GM12878 (cell line): ENCODE measurements around the gene ADAMTSL1. TPM values are rescaled to one million over a fixed set of nuclear protein-coding genes. Genes with fewer than 3 reads are reported as not detected.

Experiments used
- ATAC-seq: fragments of 200-7000 bp; cut with Tn5 transposase; 3 replicates; pipeline ENCODE4 v1.9.1; 2020; ENCODE audit warnings: mild to moderate bottlenecking, moderate library complexity
- BruUV-seq: library from RNA; stranded (reverse); fragments of 400-500 nt; replicated peaks from 2 replicates; lab custom pipeline; 2021; lab: Mats Ljungman, UMichigan
- CTCF ChIA-PET: fragments of 300-600 bp; sonication (Branson Sonifier 250); formaldehyde crosslinking; extraction: SDS; loops from one replicate; lab custom pipeline; 2021; ENCODE audit warnings: inconsistent platforms; lab: Yijun Ruan, JAX
- POLR2A ChIA-PET: fragments of 350-600 bp; formaldehyde crosslinking; extraction: SDS; loops from one replicate; lab custom pipeline; 2021; ENCODE audit warnings: inconsistent platforms; lab: Charles Lee
- RAD21 ChIA-PET: fragments of 300-600 bp; sonication (Branson Sonifier 250); formaldehyde crosslinking; loops from one replicate; lab custom pipeline; 2023; ENCODE audit warnings: antibody characterized with exemption; ENCODE audit not compliant: unreplicated experiment; lab: Charles Lee
- SMC1A ChIA-PET: fragments of 300-600 bp; sonication (Branson Sonifier 250); formaldehyde crosslinking; loops from one replicate; lab custom pipeline; 2023; ENCODE audit not compliant: unreplicated experiment, uncharacterized antibody; lab: Charles Lee
- DNase-seq: peaks from one replicate; pipeline ENCODE4 v3.0.0-alpha.2; 2011; ENCODE audit warnings: low read depth, low spot score
- FAIRE-seq: peaks from 3 replicates; lab custom pipeline; 2011; peaks lifted over from hg19 to GRCh38; lab: Jason Lieb, UNC
- H2AFZ ChIP-seq: 2 replicates; pipeline ENCODE4 v1.6.0; 2011; ENCODE audit warnings: low read depth, low read length, control low read depth; ENCODE audit not compliant: control insufficient read depth
- H3K27ac ChIP-seq: 2 replicates; pipeline ENCODE4 v1.5.1; 2011; ENCODE audit warnings: control low read depth; ENCODE audit not compliant: control insufficient read depth, insufficient read depth
- H3K27me3 ChIP-seq, 2 experiments: replicated peaks in 1 of 2; 2 replicates each; pipeline versions ENCODE4 v1.6.0 to v1.6.1; 2011; ENCODE audit warnings: low read length in 1 of 2; ENCODE audit not compliant: control insufficient read depth in 2 of 2, insufficient read depth in 2 of 2
- H3K36me3 ChIP-seq, 2 experiments: 2 replicates each; pipeline ENCODE4 v1.5.1; 2011; ENCODE audit warnings: low read length in 1 of 2; ENCODE audit not compliant: control insufficient read depth in 2 of 2, insufficient read depth in 2 of 2
- H3K4me1 ChIP-seq: 2 replicates; pipeline ENCODE4 v1.6.1; 2011; ENCODE audit warnings: mild to moderate bottlenecking, low read length, moderate library complexity, mixed read lengths; ENCODE audit not compliant: control insufficient read depth, insufficient read depth
- H3K4me2 ChIP-seq: 2 replicates; pipeline ENCODE4 v1.6.0; 2011; ENCODE audit warnings: control low read depth; ENCODE audit not compliant: control insufficient read depth, insufficient read depth
- H3K4me3 ChIP-seq: fragments of 200-600 bp; sonication (generic); 2 replicates; pipeline ENCODE4 v1.5.1; 2016
- H3K79me2 ChIP-seq: 2 replicates; pipeline ENCODE4 v1.6.0; 2011; ENCODE audit warnings: low read length; ENCODE audit not compliant: control insufficient read depth, insufficient read depth
- H3K9ac ChIP-seq: 2 replicates; pipeline ENCODE4 v1.8.0; 2011; ENCODE audit warnings: low read length, control low read depth, mixed read lengths; ENCODE audit not compliant: control insufficient read depth, insufficient read depth
- H3K9me3 ChIP-seq: replicated peaks from 3 replicates; pipeline ENCODE4 v1.5.1; 2011; ENCODE audit warnings: mild to moderate bottlenecking, low read length; ENCODE audit not compliant: control insufficient read depth, insufficient read depth
- H4K20me1 ChIP-seq: 2 replicates; pipeline ENCODE4 v1.6.0; 2011; ENCODE audit not compliant: control insufficient read depth, insufficient read depth
- CEBPB ChIP-seq, 2 experiments: fragments of 150-350 bp in 1 of 2; IDR thresholded peaks; 2 replicates each; pipeline ENCODE4 v1.6.1; 2012 to 2014; ENCODE audit warnings: low read depth in 2 of 2, low read length in 2 of 2, borderline replicate concordance in 1 of 2, inconsistent platforms in 1 of 2
- LARP7 ChIP-seq: fragments of 450-650 bp; IDR thresholded peaks from 2 replicates; pipeline ENCODE4 v1.6.1; 2017; ENCODE audit warnings: mild to moderate bottlenecking
- MTA2 ChIP-seq: fragments of 450-650 bp; IDR thresholded peaks from 2 replicates; pipeline ENCODE4 v1.6.1; 2016; ENCODE audit warnings: low read depth, mild to moderate bottlenecking, moderate library complexity
- NR2C1 ChIP-seq: fragments of 450-650 bp; IDR thresholded peaks from 2 replicates; pipeline ENCODE4 v1.6.1; 2017; ENCODE audit warnings: antibody characterized with exemption, mild to moderate bottlenecking, moderate library complexity
- RUNX3 ChIP-seq: IDR thresholded peaks from 2 replicates; pipeline ENCODE4 v1.6.1; 2012; ENCODE audit warnings: low read length, inconsistent platforms
- TCF3 ChIP-seq: IDR thresholded peaks from 2 replicates; pipeline ENCODE4 v1.6.1; 2012; ENCODE audit warnings: low read depth, mild to moderate bottlenecking, low read length, borderline replicate concordance; ENCODE audit not compliant: insufficient read depth
- WGBS: methylation state at CpG from one replicate; pipeline ENCODE4 v1.1.6; 2016; ENCODE audit warnings: low lambda C conversion rate; ENCODE audit not compliant: insufficient replicate concordance, insufficient coverage; ENCODE audit errors: missing lambda C conversion rate; 5-methylcytosine and 5-hydroxymethylcytosine counted together
- in situ Hi-C: fragments of 300-500 bp; cut with MboI; formaldehyde crosslinking; loops from 9 replicates; pipeline ENCODE4 v1.14.3; 2018; ENCODE audit warnings: mixed read lengths
- intact Hi-C: fragments of 100-400 bp; cut with micrococcal nuclease; formaldehyde crosslinking; loops from one replicate; pipeline ENCODE4 v1.14.2; 2022; ENCODE audit not compliant: unreplicated experiment
- polyA plus RNA-seq, 11 experiments: library from polyadenylated mRNA; depleted of rRNA in 4 of 11; unstranded in 6 of 11; stranded (reverse) in 5 of 11; fragments of >200 nt; fragmentation: Nextera tagmentation in 4 of 11; fragmentation: Illumina TruSeq in 1 of 11; extraction: Ambion mirVana in 4 of 11; extraction: Trizol in 1 of 11; gene quantifications; 1 replicate in 1 of 11; 2 replicates in 10 of 11; pipeline versions ENCODE4 v1.2.1 to v1.2.3, GENCODE V29; 2011 to 2016; ENCODE audit warnings: inconsistent platforms in 2 of 11, missing spikeins in 2 of 11, low read depth in 1 of 11
- total RNA-seq, 4 experiments: library from RNA; depleted of rRNA in 3 of 4; stranded (reverse); fragments of >200 nt in 3 of 4; fragmentation: Illumina TruSeq in 1 of 4; extraction: Trizol in 1 of 4; gene quantifications; 2 replicates each; pipeline versions ENCODE4 v1.2.1 to v1.2.3, GENCODE V29; 2013 to 2021

Gene ADAMTSL1
- total and polyA plus RNA-seq, 10 of the 15 experiments (the other 5 are each of a cell fraction or from before 2014, with no cell fraction given): 0.01 to 0.10 (median 0.07) TPM; not detected in 6

DNA sequence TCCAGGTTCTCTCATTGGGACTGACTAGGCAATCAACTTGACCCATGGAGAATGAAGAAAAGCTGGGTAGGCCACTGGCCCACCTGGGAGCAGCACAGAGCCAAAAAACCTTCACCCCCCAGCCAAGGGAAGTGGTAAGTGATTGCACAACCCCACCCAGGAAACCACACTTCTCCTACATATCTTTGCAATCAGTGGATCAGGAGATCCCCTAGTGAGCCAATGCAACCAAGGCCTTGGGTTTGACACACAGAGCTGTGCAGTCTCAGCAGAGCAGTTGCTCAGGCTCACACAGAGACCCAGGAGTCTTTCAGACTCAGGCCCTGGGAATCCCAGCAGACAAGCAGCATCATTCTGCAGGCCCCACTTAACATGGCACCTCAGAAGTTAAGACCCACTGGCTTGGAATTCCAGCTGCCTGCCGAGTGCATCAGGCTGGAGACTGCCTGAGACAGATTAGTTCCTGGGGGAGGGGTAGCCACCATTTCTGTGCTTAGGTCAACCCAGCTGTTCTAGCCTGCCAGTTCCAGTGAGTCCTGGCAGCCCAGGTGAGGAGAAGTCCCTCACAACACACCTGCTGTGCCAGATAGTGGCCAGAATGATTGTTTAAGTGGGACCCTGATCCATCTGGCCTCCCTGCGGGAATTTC is 422.7 kb downstream of the ADAMTSL1 start:
- SMC1A ChIA-PET: no interaction called here
- RAD21 ChIA-PET: no interaction called here
- Histone ChIP-seq H3K27me3 (no peaks in the 10 kb centered on the region), H3K4me2 (no peak overlapping the region), H3K4me1 (peaks cover 3% of the 10 kb centered on the region; the same call in 1 of the 2 replicates), H2AFZ (no peak overlapping the region), H3K9ac (no peak overlapping the region), H3K27ac (no peak overlapping the region), H3K9me3 (no peaks in the 10 kb centered on the region; the same call in 2 of the 3 replicates), H3K79me2 (no peaks in the 10 kb centered on the region), H3K36me3 (no peaks in the 10 kb centered on the region)
- 23% methylated on average over 2 of the region's 2 CpGs for WGBS
- no TSS peak for BruUV-seq
- intact Hi-C loops: no loop called here
- ATAC-seq (peak; percentile 46), FAIRE-seq (no peak), DNase-seq (peak; percentile 34)
- in situ Hi-C loops: no loop called here
- no peak for TF ChIP-seq TCF3
- peak in 1 of 2 experiments; percentile 52; a peak in 1 of 4 replicates for TF ChIP-seq CEBPB (IDR thresholded peaks at IDR 0.05; ENCODE audit: borderline replicate concordance in 1 of 2, low read depth in 2 of 2, low read length in 2 of 2)
- TF ChIP-seq RUNX3: peak; percentile 14; the same call in 1 of the 2 replicates
- TF ChIP-seq, all 136 proteins: peak for 2
- no peaks in the 10 kb centered on the region for H4K20me1 ChIP-seq
- no peak overlapping the region for H3K4me3 ChIP-seq
- ChIA-PET POLR2A (no interaction called here), CTCF (no interaction called here)

DNA sequence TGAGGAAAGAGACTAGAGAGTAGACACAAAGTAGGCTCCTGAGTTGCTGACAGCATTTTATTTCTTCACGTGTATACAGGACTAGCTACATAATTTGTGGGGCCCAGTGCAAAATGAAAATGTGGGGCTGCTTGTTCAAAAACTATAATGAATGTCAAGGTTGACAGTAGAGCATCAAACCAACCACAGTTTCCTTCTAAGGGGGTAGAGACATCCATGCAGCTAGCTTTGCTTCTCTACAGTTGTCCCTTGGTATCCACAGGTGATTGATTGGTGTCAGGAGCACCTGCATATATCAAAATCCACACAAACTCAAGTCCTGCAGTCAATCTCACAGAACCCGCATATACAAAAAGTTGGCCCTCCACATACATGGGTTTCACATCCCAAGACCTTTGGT is 429.5 kb downstream of the ADAMTSL1 start:
- no peak for ATAC-seq
- no peaks in the 10 kb centered on the region; the same call in 1 of the 2 replicates for H3K4me1 ChIP-seq

More for the DNA sequence above, 429.5 kb downstream of the ADAMTSL1 start:
- DNase-seq: no peak
- in situ Hi-C loops: no loop called here
- TF ChIP-seq LARP7 (no peak), NR2C1 (no peak), MTA2 (no peak)
- TF ChIP-seq, all 136 proteins: peak for 0
- H3K27me3 ChIP-seq: no peaks in the 10 kb centered on the region
- SMC1A ChIA-PET: no interaction called here
- H3K9me3 ChIP-seq: no peaks in the 10 kb centered on the region; the same call in 2 of the 3 replicates
- no peak overlapping the region for H2AFZ ChIP-seq
- CTCF ChIA-PET: no interaction called here
- WGBS: 7% methylated on average over 2 of the region's 2 CpGs
- intact Hi-C loops: no loop called here
- RAD21 ChIA-PET: no interaction called here
- H3K4me3 ChIP-seq: no peak overlapping the region
- H3K79me2 ChIP-seq: no peaks in the 10 kb centered on the region
- H3K9ac ChIP-seq: no peak overlapping the region
- POLR2A ChIA-PET: no interaction called here
- no peak overlapping the region for H3K27ac ChIP-seq
- FAIRE-seq: no peak
- no peaks in the 10 kb centered on the region for H4K20me1 ChIP-seq
- no peak overlapping the region for H3K4me2 ChIP-seq
- no peaks in the 10 kb centered on the region for H3K36me3 ChIP-seq
- BruUV-seq: no TSS peak
